ENCODE results near the gene ZNF33B.

DNA sequence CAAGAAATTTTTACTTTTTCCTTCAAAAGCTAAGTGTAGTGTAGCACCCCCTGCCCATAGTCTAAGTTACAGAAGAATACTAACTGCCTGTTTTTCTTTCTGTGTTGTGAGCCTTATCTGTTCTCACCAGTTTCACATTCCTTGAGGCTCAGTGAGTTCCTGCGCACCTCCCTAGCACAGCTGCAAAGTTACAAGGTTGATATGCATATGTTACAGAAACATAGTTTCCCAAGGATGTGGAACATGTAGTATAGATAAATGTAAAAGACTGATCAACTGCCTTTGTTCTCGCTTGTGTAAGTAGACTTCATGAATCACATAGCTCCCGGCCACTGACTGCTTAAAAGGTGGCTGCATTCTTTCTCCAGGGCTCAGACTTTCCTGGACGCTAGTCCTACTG lies 6.7 kb upstream of the ZNF33B start:
- TF ChIP-seq, protein P1, sequence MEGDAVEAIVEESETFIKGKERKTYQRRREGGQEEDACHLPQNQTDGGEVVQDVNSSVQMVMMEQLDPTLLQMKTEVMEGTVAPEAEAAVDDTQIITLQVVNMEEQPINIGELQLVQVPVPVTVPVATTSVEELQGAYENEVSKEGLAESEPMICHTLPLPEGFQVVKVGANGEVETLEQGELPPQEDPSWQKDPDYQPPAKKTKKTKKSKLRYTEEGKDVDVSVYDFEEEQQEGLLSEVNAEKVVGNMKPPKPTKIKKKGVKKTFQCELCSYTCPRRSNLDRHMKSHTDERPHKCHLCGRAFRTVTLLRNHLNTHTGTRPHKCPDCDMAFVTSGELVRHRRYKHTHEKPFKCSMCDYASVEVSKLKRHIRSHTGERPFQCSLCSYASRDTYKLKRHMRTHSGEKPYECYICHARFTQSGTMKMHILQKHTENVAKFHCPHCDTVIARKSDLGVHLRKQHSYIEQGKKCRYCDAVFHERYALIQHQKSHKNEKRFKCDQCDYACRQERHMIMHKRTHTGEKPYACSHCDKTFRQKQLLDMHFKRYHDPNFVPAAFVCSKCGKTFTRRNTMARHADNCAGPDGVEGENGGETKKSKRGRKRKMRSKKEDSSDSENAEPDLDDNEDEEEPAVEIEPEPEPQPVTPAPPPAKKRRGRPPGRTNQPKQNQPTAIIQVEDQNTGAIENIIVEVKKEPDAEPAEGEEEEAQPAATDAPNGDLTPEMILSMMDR (IDR thresholded peaks at IDR 0.05; ENCODE audit: borderline replicate concordance, extremely low read depth, low read length, poor library complexity, severe bottlenecking), result no peak
- no peak for TF ChIP-seq EZH2 (IDR thresholded peaks at IDR 0.05; ENCODE audit: borderline replicate concordance, low read depth, low read length, severe bottlenecking)

Measured in DND-41 (cell line).